A673 (cell line): ENCODE results near the gene LBHD2. TPM values are rescaled to one million over a fixed set of nuclear protein-coding genes. Genes with fewer than 3 reads are reported as not detected.

ENCODE experiments used
- BruUV-seq: library from RNA; stranded (reverse); fragments of 400-500 nt; replicated peaks from 2 replicates; lab custom pipeline; 2021; lab: Mats Ljungman, UMichigan
- CTCF ChIA-PET: fragments of 300-600 bp; sonication (Branson Sonifier 250); formaldehyde crosslinking; loops from one replicate; lab custom pipeline; 2022; ENCODE audit warnings: antibody characterized with exemption; lab: Charles Lee
- POLR2A ChIA-PET: fragments of 300-600 bp; sonication (Branson Sonifier 250); formaldehyde crosslinking; loops from one replicate; lab custom pipeline; 2022; ENCODE audit warnings: antibody characterized with exemption; ENCODE audit not compliant: low non-redundant PET; lab: Charles Lee
- DNase-seq: peaks from one replicate; pipeline ENCODE4 v3.0.0-alpha.2; 2015; ENCODE audit warnings: low spot score
- H3K27ac ChIP-seq: fragments of 200-600 bp; sonication (generic); 2 replicates; pipeline ENCODE4 v1.5.1; 2016; ENCODE audit warnings: mixed run types, low read depth, mild to moderate bottlenecking, mixed read lengths, antibody characterized with exemption, low read length; ENCODE audit not compliant: poor library complexity, severe bottlenecking
- H3K27me3 ChIP-seq: fragments of 200-600 bp; sonication (generic); replicated peaks from 2 replicates; pipeline ENCODE4 v1.6.1; 2017; ENCODE audit warnings: mixed run types, low read depth, mild to moderate bottlenecking, mixed read lengths, antibody characterized with exemption, low read length; ENCODE audit not compliant: insufficient read depth, poor library complexity
- H3K36me3 ChIP-seq: fragments of 200-600 bp; sonication (generic); 2 replicates; pipeline ENCODE4 v1.6.1; 2016; ENCODE audit warnings: mixed run types, mild to moderate bottlenecking, mixed read lengths, antibody characterized with exemption, low read length; ENCODE audit not compliant: insufficient read depth, poor library complexity, severe bottlenecking
- H3K4me1 ChIP-seq: fragments of 200-600 bp; sonication (generic); 2 replicates; pipeline ENCODE4 v1.6.1; 2017; ENCODE audit warnings: mixed run types, mild to moderate bottlenecking, mixed read lengths, antibody characterized with exemption, low read length; ENCODE audit not compliant: insufficient read depth, poor library complexity, severe bottlenecking
- H3K4me3 ChIP-seq: fragments of 200-600 bp; sonication (generic); 2 replicates; pipeline ENCODE4 v1.5.1; 2016; ENCODE audit warnings: low read depth, mixed run types, mild to moderate bottlenecking, mixed read lengths, low read length; ENCODE audit not compliant: poor library complexity, severe bottlenecking
- H3K9me3 ChIP-seq: fragments of 200-600 bp; sonication (generic); 2 replicates; pipeline ENCODE4 v1.6.1; 2016; ENCODE audit warnings: mixed run types, low read depth, mild to moderate bottlenecking, mixed read lengths, antibody characterized with exemption, low read length; ENCODE audit not compliant: poor library complexity, severe bottlenecking
- CTCF ChIP-seq: fragments of 300-800, 200-600 bp; sonication (generic); conservative IDR thresholded peaks from 2 replicates; pipeline ENCODE4 v1.5.1; 2017; ENCODE audit warnings: low read depth, mild to moderate bottlenecking, antibody characterized with exemption, low read length, moderate library complexity, mixed read lengths
- EZH2 ChIP-seq: fragments of 200-600 bp; sonication (generic); IDR thresholded peaks from 2 replicates; pipeline ENCODE4 v1.6.1; 2017; ENCODE audit warnings: borderline replicate concordance, low read depth, mild to moderate bottlenecking, mixed read lengths, antibody characterized with exemption, low read length; ENCODE audit not compliant: poor library complexity, severe bottlenecking
- intact Hi-C: fragments of 100-400 bp; cut with micrococcal nuclease; formaldehyde crosslinking; loops from one replicate; pipeline ENCODE4 v1.10.0; 2022; ENCODE audit not compliant: unreplicated experiment
- total RNA-seq: library from RNA; stranded (reverse); gene quantifications from 2 replicates; pipeline ENCODE4 v1.2.3, GENCODE V29; 2021

LBHD2 gene
- total RNA-seq, 1 experiment from 2014 or later, result 0.99 TPM

- Histone ChIP-seq H3K9me3 (no peaks in the 10 kb centered on the region), H3K27ac (no peak overlapping the region), H3K27me3 (no peaks in the 10 kb centered on the region), H3K4me3 (no peak overlapping the region), H3K36me3 (no peaks in the 10 kb centered on the region), H3K4me1 (peaks cover 21% of the 10 kb centered on the region)
- ChIA-PET POLR2A (no interaction called here), CTCF (no interaction called here)
- TF ChIP-seq EZH2 (no peak), CTCF (no peak)
- no peak for DNase-seq
- intact Hi-C loops, result no loop called here
- no TSS peak for BruUV-seq
Observed at GRCh38 chr14:103125098-103126070, 41.4 kb downstream of the LBHD2 start.

DNA sequence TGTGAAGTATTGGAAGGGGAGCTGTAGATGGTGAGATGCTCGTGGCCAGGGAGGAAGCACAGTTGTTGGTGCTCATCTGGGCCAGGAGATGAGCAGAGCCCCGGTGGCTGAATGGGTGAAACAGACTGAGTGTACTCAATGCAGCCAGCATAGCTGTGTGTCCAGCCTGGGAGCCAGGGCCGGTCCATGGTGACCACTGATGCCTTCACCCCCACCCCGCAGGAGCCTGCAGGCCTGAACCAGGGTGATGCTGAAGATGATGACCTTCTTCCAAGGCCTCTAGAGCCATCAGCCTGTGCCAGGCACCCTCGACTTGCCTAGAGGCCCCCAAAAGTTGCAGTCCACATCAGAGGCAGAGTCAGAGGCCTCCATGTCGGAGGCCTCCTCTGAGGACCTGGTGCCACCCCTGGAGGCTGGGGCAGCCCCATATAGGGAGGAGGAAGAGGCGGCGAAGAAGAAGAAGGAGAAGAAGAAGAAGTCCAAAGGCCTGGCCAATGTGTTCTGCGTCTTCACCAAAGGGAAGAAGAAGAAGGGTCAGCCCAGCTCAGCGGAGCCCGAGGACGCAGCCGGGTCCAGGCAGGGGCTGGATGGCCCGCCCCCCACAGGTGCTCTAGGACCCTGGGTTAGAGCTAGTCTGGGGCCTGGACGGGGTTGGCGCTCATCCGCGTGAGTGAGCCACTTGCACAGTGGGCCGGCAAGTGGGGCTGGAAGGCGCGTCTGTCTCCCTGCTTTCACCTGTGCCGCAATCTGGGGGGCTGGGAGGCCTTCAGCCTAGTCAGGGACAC, 42.3 kb downstream of the LBHD2 start:
- BruUV-seq, result no TSS peak
- Histone ChIP-seq H3K4me1 (peaks cover 24% of the 10 kb centered on the region), H3K9me3 (no peaks in the 10 kb centered on the region), H3K27ac (no peak overlapping the region), H3K27me3 (no peaks in the 10 kb centered on the region), H3K4me3 (peak overlapping the region; percentile 20), H3K36me3 (no peaks in the 10 kb centered on the region)
- ChIA-PET CTCF (interaction anchor here (0.7 to 2.3 kb wide), 3 partner anchors 21 to 135 kb away, joined by 3 to 6 read pairs (median 4); no protein-coding TSS in a partner anchor), POLR2A (no interaction called here)
- DNase-seq, result no peak
- TF ChIP-seq EZH2 (no peak), CTCF (no peak)
- intact Hi-C loops, result no loop called here

DNA sequence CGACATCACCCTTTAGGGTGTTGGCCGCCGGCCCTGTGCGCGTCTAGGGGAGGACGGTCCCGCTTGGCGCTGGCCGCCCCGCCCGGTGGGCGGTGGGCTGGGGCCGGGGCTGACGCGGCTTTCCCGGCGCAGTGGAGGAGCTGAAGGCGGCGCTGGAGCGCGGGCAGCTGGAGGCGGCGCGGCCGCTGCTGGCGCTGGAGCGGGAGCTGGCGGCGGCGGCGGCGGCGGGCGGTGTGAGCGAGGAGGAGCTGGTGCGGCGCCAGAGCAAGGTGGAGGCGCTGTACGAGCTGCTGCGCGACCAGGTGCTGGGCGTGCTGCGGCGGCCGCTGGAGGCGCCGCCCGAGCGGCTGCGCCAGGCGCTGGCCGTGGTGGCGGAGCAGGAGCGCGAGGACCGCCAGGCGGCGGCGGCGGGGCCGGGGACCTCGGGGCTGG, 42.9 kb downstream of the LBHD2 start:
- ChIA-PET POLR2A (no interaction called here), CTCF (interaction anchor here (0.5 to 2.3 kb wide), 5 partner anchors 22 to 736 kb away, joined by 3 to 6 read pairs (median 3); no protein-coding TSS in a partner anchor)
- Histone ChIP-seq H3K36me3 (no peaks in the 10 kb centered on the region), H3K27me3 (no peaks in the 10 kb centered on the region), H3K9me3 (no peaks in the 10 kb centered on the region), H3K4me3 (peak overlapping the region; percentile 20), H3K27ac (no peak overlapping the region), H3K4me1 (peaks cover 18% of the 10 kb centered on the region)
- DNase-seq, result peak; percentile 45
- intact Hi-C loops, result no loop called here
- no TSS peak for BruUV-seq
- TF ChIP-seq EZH2 (no peak), CTCF (no peak; the same call in 1 of the 2 replicates)
